ENCODE data around the gene NR6A1. TPM values are rescaled to one million over a fixed set of nuclear protein-coding genes. Genes with fewer than 3 reads are reported as not detected.

The NR6A1 gene
- total RNA-seq, 2 experiments from 2014 or later: not detected

DNA sequence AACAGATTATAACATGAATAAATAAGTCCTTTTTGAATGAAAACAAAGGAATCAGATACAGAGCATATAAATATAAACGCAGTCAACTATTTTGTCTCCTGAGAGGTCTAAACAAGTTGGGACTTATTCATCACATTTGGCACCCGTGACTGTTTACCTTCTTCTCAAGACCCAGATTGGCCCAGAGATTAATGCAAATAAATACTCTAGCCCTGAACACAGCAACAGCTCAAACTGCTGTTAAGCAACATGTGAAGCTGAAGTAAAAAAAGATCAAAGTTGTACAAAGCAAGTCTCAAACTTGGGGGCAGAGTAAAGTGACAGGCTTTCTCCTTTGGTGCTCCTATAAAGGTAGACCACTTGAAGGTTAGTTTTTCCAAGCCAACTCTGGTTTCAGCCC, 168.9 kb downstream of the NR6A1 start:
- Mint-ChIP-seq H3K4me1 (ENCODE audit: low read depth) (no peaks in the 10 kb centered on the region), H3K27me3 (peaks cover 7% of the 10 kb centered on the region), H3K4me3 (no peak overlapping the region), H3K9me3 (no peaks in the 10 kb centered on the region), H3K36me3 (ENCODE audit: low read depth) (no peaks in the 10 kb centered on the region), H3K27ac (no peak overlapping the region)
- no peaks in the 10 kb centered on the region for H3K9me3 ChIP-seq (ENCODE audit: control insufficient read depth in 1 of 2, insufficient read depth in 1 of 2, low read length in 2 of 2)
- ATAC-seq (ENCODE audit: poor library complexity) (no peak), DNase-seq (no peak)
- H3K4me3 ChIP-seq (ENCODE audit: low read length): no peak overlapping the region
- H3K27ac ChIP-seq (ENCODE audit: low read depth in 1 of 2, low read length in 2 of 2): no peak overlapping the region
- peaks cover 0 to 2% of the 10 kb centered on the region in 2 experiments for H3K27me3 ChIP-seq (ENCODE audit: control insufficient read depth in 1 of 2, insufficient read depth in 2 of 2, low read length in 2 of 2)
- CTCF ChIA-PET: no interaction called here
- H3K4me1 ChIP-seq (ENCODE audit: insufficient read depth, low read length): no peaks in the 10 kb centered on the region
- intact Hi-C loops (cut with DNase I, micrococcal nuclease): no loop called here
- TF ChIP-seq, protein P1, sequence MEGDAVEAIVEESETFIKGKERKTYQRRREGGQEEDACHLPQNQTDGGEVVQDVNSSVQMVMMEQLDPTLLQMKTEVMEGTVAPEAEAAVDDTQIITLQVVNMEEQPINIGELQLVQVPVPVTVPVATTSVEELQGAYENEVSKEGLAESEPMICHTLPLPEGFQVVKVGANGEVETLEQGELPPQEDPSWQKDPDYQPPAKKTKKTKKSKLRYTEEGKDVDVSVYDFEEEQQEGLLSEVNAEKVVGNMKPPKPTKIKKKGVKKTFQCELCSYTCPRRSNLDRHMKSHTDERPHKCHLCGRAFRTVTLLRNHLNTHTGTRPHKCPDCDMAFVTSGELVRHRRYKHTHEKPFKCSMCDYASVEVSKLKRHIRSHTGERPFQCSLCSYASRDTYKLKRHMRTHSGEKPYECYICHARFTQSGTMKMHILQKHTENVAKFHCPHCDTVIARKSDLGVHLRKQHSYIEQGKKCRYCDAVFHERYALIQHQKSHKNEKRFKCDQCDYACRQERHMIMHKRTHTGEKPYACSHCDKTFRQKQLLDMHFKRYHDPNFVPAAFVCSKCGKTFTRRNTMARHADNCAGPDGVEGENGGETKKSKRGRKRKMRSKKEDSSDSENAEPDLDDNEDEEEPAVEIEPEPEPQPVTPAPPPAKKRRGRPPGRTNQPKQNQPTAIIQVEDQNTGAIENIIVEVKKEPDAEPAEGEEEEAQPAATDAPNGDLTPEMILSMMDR (IDR thresholded peaks at IDR 0.05): no peak
- POLR2A ChIA-PET: no interaction called here
- H3K36me3 ChIP-seq (ENCODE audit: insufficient read depth, low read length): no peaks in the 10 kb centered on the region

DNA sequence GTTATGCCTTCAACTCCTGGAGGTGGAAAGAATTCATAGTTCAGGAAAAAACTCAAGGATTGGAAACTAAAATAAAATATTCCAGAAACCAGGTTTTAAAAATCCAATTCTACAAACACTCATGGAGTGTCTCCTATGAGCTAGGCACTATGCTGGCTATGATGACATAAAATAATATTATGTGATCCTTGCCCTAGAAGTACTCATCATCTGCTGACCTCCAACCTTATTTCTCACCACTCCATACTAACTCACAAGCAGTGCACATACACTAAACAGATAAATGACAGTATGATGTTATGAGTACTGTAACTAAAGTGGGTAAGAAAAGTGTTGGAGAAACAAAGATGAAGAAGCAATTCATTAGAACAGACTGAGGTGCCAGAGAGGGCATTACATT, 170.7 kb downstream of the NR6A1 start:
- H3K36me3 ChIP-seq (ENCODE audit: insufficient read depth, low read length): no peaks in the 10 kb centered on the region
- H3K9me3 Mint-ChIP-seq: no peaks in the 10 kb centered on the region
- TF ChIP-seq, protein P1 (IDR thresholded peaks at IDR 0.05): no peak
- CTCF ChIA-PET: no interaction called here
- no peak overlapping the region for H3K27ac Mint-ChIP-seq
- H3K36me3 Mint-ChIP-seq (ENCODE audit: low read depth): no peaks in the 10 kb centered on the region
- peaks cover 0 to 2% of the 10 kb centered on the region in 2 experiments for H3K27me3 ChIP-seq (ENCODE audit: control insufficient read depth in 1 of 2, insufficient read depth in 2 of 2, low read length in 2 of 2)
- H3K9me3 ChIP-seq (ENCODE audit: control insufficient read depth in 1 of 2, insufficient read depth in 1 of 2, low read length in 2 of 2): no peaks in the 10 kb centered on the region
- no peaks in the 10 kb centered on the region for H3K4me1 ChIP-seq (ENCODE audit: insufficient read depth, low read length)
- no peak overlapping the region for H3K4me3 Mint-ChIP-seq
- DNase-seq: no peak
- H3K4me3 ChIP-seq (ENCODE audit: low read length): no peak overlapping the region
- intact Hi-C loops (cut with DNase I, micrococcal nuclease): no loop called here
- H3K27me3 Mint-ChIP-seq: peaks cover 19% of the 10 kb centered on the region
- no peak for ATAC-seq (ENCODE audit: poor library complexity)
- H3K27ac ChIP-seq (ENCODE audit: low read depth in 1 of 2, low read length in 2 of 2): no peak overlapping the region
- H3K4me1 Mint-ChIP-seq (ENCODE audit: low read depth): no peaks in the 10 kb centered on the region
- POLR2A ChIA-PET: no interaction called here

DNA sequence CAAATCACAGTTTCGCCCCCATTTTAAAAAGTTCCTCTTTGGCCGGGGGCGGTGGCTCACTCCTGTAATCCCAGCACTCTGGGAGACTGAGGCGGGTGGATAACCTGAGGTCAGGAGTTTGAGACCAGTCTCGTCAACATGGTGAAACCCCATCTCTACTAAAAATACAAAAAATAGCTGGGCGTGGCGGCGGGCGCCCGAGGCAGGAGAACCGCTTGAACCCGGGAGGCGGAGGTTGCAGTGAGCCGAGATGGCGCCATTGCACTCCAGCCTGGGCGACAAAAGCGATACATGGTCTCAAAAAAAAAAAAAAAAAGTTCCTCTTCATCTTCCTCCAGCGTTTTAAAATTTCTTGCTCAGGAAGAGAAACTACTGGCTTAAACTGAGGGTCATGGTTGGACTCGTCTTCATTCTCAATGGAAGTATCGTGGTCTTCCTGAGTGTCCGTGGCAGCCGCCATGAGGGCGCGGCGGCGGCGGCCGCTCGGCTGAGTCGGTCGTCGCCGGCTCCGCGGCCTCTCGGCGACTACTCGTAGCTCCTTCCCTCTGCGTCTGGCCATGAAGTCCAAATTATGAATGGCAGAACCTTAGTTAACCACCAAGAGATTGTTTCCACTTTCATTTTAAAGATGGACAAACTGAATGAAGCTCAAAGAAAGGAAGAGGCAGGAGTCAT, 171.9 kb downstream of the NR6A1 start:
- Histone ChIP-seq H3K27ac (ENCODE audit: low read depth in 1 of 2, low read length in 2 of 2) (no peak overlapping the region), H3K9me3 (ENCODE audit: control insufficient read depth in 1 of 2, insufficient read depth in 1 of 2, low read length in 2 of 2) (no peaks in the 10 kb centered on the region), H3K27me3 (ENCODE audit: control insufficient read depth in 1 of 2, insufficient read depth in 2 of 2, low read length in 2 of 2) (peaks cover 0 to 2% of the 10 kb centered on the region in 2 experiments), H3K4me3 (ENCODE audit: low read length) (no peak overlapping the region), H3K36me3 (ENCODE audit: insufficient read depth, low read length) (no peaks in the 10 kb centered on the region), H3K4me1 (ENCODE audit: insufficient read depth, low read length) (no peaks in the 10 kb centered on the region)
- ChIA-PET CTCF (interaction anchor here (0.7 kb wide), 1 partner anchor 9 kb away, joined by 3 read pairs; no protein-coding TSS in a partner anchor), POLR2A (no interaction called here)
- intact Hi-C loops (cut with DNase I, micrococcal nuclease): no loop called here
- TF ChIP-seq, protein P1 (IDR thresholded peaks at IDR 0.05): no peak
- DNase-seq (no peak), ATAC-seq (ENCODE audit: poor library complexity) (no peak)
- H3K36me3 Mint-ChIP-seq (ENCODE audit: low read depth): no peaks in the 10 kb centered on the region
- no peaks in the 10 kb centered on the region for H3K4me1 Mint-ChIP-seq (ENCODE audit: low read depth)
- no peaks in the 10 kb centered on the region for H3K9me3 Mint-ChIP-seq
- peaks cover 19% of the 10 kb centered on the region for H3K27me3 Mint-ChIP-seq
- no peak overlapping the region for H3K4me3 Mint-ChIP-seq
- H3K27ac Mint-ChIP-seq: no peak overlapping the region
